ENCODE measurements around the gene LYPD1. TPM values are rescaled to one million over a fixed set of nuclear protein-coding genes. Genes with fewer than 3 reads are reported as not detected.

Gene LYPD1
- total and polyA plus RNA-seq, 3 donors from 2014 or later = 0.50 to 11.2 (median 1.3) TPM

GRCh38 chr2:132607426-132608090 lies 62.4 kb downstream of the LYPD1 start:
- H3K27me3 ChIP-seq = no peaks in the 10 kb centered on the region
- no peaks in the 10 kb centered on the region for H3K9me3 ChIP-seq
- intact Hi-C loops (cut with DNase I; ENCODE audit: low total_unique reads) = no loop called here
- no peak overlapping the region for H3K4me3 ChIP-seq
- no peak for TF ChIP-seq POLR2A (IDR thresholded peaks at IDR 0.05)
- TF ChIP-seq CTCF (IDR thresholded peaks at IDR 0.05) = no peak
- no peaks in the 10 kb centered on the region for H3K36me3 ChIP-seq (ENCODE audit: low read depth, missing control alignments)
- no peak overlapping the region for H3K27ac ChIP-seq
- no peak for DNase-seq
- no peaks in the 10 kb centered on the region for H3K4me1 ChIP-seq
- 67 to 74% methylated on average over 4 of the region's 4 CpGs for WGBS, 2 donors

- Histone ChIP-seq H3K4me1 (no peaks in the 10 kb centered on the region), H3K27me3 (no peaks in the 10 kb centered on the region), H3K9me3 (no peaks in the 10 kb centered on the region), H3K4me3 (no peak overlapping the region), H3K36me3 (ENCODE audit: low read depth, missing control alignments) (no peaks in the 10 kb centered on the region), H3K27ac (no peak overlapping the region)
- TF ChIP-seq CTCF (IDR thresholded peaks at IDR 0.05) = no peak
- WGBS, 2 donors = 88 to 94% methylated on average over 8 of the region's 8 CpGs
- intact Hi-C loops (cut with DNase I; ENCODE audit: low total_unique reads) = no loop called here
- DNase-seq = no peak
Measured at GRCh38 chr2:132606649-132607048, 63.4 kb downstream of the LYPD1 start.

GRCh38 chr2:132605236-132606180 lies 64.5 kb downstream of the LYPD1 start:
- 86 to 88% methylated on average over 14 of the region's 14 CpGs for WGBS, 2 donors
- TF ChIP-seq CTCF (IDR thresholded peaks at IDR 0.05) (no peak), POLR2A (IDR thresholded peaks at IDR 0.05) (no peak)

GRCh38 chr2:132604561-132604960 lies 65.4 kb downstream of the LYPD1 start:
- TF ChIP-seq POLR2A (IDR thresholded peaks at IDR 0.05) (no peak), CTCF (IDR thresholded peaks at IDR 0.05) (no peak)
- no peak for DNase-seq
- Histone ChIP-seq H3K4me1 (no peaks in the 10 kb centered on the region), H3K9me3 (no peaks in the 10 kb centered on the region), H3K27me3 (no peaks in the 10 kb centered on the region), H3K36me3 (ENCODE audit: low read depth, missing control alignments) (no peaks in the 10 kb centered on the region), H3K27ac (no peak overlapping the region), H3K4me3 (no peak overlapping the region)
- intact Hi-C loops (cut with DNase I; ENCODE audit: low total_unique reads) = no loop called here
- WGBS, 2 donors = 81 to 87% methylated on average over 1 of the region's 1 CpG

More at GRCh38 chr2:132605236-132606180, 64.5 kb downstream of the LYPD1 start:
- DNase-seq = no peak
- H3K9me3 ChIP-seq = no peaks in the 10 kb centered on the region
- H3K4me3 ChIP-seq = no peak overlapping the region
- no peaks in the 10 kb centered on the region for H3K4me1 ChIP-seq
- H3K27ac ChIP-seq = no peak overlapping the region
- no peaks in the 10 kb centered on the region for H3K27me3 ChIP-seq
- no peaks in the 10 kb centered on the region for H3K36me3 ChIP-seq (ENCODE audit: low read depth, missing control alignments)
- intact Hi-C loops (cut with DNase I; ENCODE audit: low total_unique reads) = no loop called here

Data from testis (tissue), 3 donors.